ENCODE results near the gene NINL. TPM values are rescaled to one million over a fixed set of nuclear protein-coding genes. Genes with fewer than 3 reads are reported as not detected.

The NINL gene
- total and polyA plus RNA-seq, 7 donors = 2.4 to 19.9 (median 9.6) TPM

DNA sequence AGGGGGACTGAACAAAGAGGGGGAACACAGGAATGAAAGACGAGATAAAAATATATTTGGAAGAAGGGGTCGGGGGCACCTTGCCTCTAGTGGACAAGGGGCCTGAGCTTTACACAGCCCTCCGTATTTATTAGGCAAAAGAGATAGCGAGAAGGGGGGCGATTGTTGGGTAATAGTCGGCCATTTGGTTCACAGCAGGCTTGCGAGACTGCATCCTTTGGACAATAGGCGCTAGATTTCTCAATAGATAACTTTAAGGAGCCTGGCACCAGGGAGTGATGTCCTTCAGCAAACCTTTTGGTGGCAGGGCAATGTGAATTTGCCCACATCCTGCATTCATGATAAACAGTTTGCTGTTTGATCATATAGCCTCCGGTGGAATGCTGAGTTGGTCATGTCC is 41.4 kb upstream of the NINL start:
- Histone ChIP-seq H3K9me3 (no peaks in the 10 kb centered on the region), H3K4me3 (no peak overlapping the region), H3K4me1 (peaks cover 0 to 21% (median 13%) of the 10 kb centered on the region in 4 donors), H3K36me3 (no peaks in the 10 kb centered on the region), H3K27me3 (no peaks in the 10 kb centered on the region), H3K27ac (no peak overlapping the region)
- 88 to 94% methylated on average over 9 of the region's 9 CpGs for WGBS, 2 donors
- TF ChIP-seq EP300 (IDR thresholded peaks at IDR 0.05) (no peak), POLR2AphosphoS5 (IDR thresholded peaks at IDR 0.05) (no peak), POLR2A (IDR thresholded peaks at IDR 0.05) (no peak)
- TF ChIP-seq, protein P1, sequence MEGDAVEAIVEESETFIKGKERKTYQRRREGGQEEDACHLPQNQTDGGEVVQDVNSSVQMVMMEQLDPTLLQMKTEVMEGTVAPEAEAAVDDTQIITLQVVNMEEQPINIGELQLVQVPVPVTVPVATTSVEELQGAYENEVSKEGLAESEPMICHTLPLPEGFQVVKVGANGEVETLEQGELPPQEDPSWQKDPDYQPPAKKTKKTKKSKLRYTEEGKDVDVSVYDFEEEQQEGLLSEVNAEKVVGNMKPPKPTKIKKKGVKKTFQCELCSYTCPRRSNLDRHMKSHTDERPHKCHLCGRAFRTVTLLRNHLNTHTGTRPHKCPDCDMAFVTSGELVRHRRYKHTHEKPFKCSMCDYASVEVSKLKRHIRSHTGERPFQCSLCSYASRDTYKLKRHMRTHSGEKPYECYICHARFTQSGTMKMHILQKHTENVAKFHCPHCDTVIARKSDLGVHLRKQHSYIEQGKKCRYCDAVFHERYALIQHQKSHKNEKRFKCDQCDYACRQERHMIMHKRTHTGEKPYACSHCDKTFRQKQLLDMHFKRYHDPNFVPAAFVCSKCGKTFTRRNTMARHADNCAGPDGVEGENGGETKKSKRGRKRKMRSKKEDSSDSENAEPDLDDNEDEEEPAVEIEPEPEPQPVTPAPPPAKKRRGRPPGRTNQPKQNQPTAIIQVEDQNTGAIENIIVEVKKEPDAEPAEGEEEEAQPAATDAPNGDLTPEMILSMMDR (IDR thresholded peaks at IDR 0.05) = no peak
- intact Hi-C loops (cut with DNase I) = loop anchor here (2.0 to 10.0 kb wide), 2 partner anchors 62 to 592 kb away; no protein-coding TSS in a partner anchor
- DNase-seq = no peak

DNA sequence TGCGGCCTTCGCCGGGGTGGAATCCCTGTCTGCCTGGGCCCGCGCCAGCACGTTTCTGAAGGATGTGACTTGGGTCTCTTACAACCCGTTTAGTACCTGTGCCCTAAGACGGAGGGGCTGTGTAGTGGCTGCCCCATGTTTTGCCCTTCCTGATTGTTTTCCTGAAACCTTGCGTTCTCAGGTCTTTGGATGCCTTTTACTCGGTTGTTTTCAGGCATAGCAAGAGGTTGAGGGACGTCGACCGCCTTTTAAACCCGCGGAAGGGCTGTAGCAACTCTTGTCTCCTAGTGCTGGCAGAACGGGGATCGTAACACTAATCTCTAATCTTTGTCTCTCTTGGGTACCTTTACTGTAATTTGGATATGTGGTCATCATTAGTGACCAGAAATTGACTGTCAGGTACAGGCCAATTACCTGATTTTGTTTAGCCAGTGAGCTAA is 39.2 kb upstream of the NINL start:
- H3K4me1 ChIP-seq = peaks cover 0 to 27% (median 13%) of the 10 kb centered on the region in 4 donors
- no peaks in the 10 kb centered on the region for H3K27me3 ChIP-seq
- DNase-seq = no peak
- peak overlapping the region; percentile 68 to 98 (median 78) for H3K4me3 ChIP-seq
- H3K27ac ChIP-seq = peak overlapping the region; percentile 83 to 97 (median 92)
- WGBS, 2 donors = 44 to 45% methylated on average over 17 of the region's 17 CpGs
- TF ChIP-seq POLR2AphosphoS5 (IDR thresholded peaks at IDR 0.05) (no peak), POLR2A (IDR thresholded peaks at IDR 0.05) (no peak), EP300 (IDR thresholded peaks at IDR 0.05) (no peak)
- no peaks in the 10 kb centered on the region for H3K36me3 ChIP-seq
- no peaks in the 10 kb centered on the region for H3K9me3 ChIP-seq
- intact Hi-C loops (cut with DNase I) = loop anchor here (5.0 to 10.0 kb wide), 3 partner anchors 43 to 590 kb away; no protein-coding TSS in a partner anchor

DNA sequence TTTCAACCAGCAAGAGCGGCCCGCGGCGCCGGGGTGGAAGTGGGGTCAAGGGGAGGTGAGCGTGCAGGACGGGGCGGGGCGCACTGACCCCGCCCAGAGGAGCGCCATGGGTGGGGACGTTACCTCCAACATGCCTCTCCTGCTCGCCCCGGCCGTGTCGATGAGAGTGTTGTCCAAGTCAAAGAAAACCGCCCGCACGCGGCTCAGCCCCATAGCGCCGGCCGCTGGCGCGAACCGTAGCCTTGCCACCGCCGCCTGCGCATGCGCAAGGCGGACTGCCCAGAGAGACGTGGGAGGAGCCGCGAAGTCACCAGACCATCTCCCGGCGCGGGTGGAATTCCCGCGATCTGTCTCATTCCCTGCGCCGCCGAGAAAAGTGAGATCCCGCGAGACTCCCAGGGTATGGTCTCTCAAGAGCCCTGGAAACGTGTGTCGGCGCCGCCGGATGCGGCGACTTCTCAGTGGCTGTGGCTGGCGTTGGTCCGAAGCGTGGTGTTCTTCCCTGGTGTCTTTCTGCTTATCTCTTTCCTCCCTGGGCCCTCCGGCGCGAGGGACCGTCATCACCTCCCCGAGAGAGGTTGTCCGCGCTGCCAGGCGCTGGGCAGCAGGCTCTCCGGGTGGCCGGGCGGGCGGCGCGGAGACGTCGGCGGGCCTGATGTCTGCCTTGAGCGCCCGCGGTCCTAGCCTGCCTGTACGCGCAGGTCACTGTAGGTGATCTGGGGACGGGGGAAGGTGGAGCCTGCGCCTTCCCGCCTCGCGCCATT is 38.6 kb upstream of the NINL start, which contains the start of gene NANP:
NANP (minus strand) TSS at position 279 of the 764 bp plus-strand sequence; CDS start at position 213, 66 bp downstream.
- 0 to 1% methylated on average over 81 of the region's 81 CpGs for WGBS, 2 donors
- intact Hi-C loops (cut with DNase I) = loop anchor here (1.0 to 10.0 kb wide), 6 partner anchors 39 to 589 kb away; partner anchors contain the start of genes NINL and ZNF337
- Histone ChIP-seq H3K27me3 (no peaks in the 10 kb centered on the region), H3K4me3 (peak within 1 kb of the TSS; percentile 68 to 98 (median 78)), H3K4me1 (peaks cover 0 to 28% (median 13%) of the 10 kb centered on the region in 4 donors), H3K27ac (peak within 1 kb of the TSS; percentile 83 to 97 (median 92)), H3K36me3 (no peaks in the 10 kb centered on the region), H3K9me3 (no peaks in the 10 kb centered on the region)
- TF ChIP-seq POLR2A (IDR thresholded peaks at IDR 0.05) = peak; percentile 52 to 65
- TF ChIP-seq POLR2AphosphoS5 (IDR thresholded peaks at IDR 0.05) = peak; percentile 71 to 92 (median 92)
- peak in 1 of 4 donors; percentile 30 for TF ChIP-seq EP300 (IDR thresholded peaks at IDR 0.05)
- TF ChIP-seq, protein P1 (IDR thresholded peaks at IDR 0.05) = no peak
- DNase-seq = peak; percentile 99

DNA sequence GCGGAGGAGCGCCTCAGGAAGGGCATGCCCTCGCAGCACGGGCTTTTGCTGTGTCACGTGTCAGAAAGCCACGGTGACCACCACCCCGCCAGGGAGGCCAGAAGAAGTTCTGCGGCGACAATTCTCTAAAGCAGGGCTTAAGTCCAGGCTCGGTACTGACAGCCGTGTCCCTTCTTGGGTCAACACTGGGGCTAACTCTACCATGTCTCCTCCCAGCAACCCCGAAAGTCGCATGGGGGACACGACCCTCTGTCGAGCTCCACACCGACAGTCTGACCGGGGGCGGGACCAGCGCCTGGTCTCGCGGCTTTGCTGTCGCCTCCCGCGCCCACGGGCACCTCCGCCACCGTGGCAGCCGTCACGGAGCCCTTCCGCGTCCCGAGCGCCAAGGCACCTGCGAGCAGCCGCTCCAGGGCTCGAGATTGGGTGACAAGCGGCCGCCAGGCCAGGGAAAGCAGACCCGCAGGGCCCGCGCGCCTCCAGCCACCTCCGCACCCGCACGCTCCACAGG is 37.9 kb upstream of the NINL start:
- intact Hi-C loops (cut with DNase I) = loop anchor here (1.0 to 10.0 kb wide), 6 partner anchors 38 to 588 kb away; partner anchors contain the start of genes NINL and ZNF337
- TF ChIP-seq POLR2A (IDR thresholded peaks at IDR 0.05) (no peak), POLR2AphosphoS5 (IDR thresholded peaks at IDR 0.05) (no peak), EP300 (IDR thresholded peaks at IDR 0.05) (no peak)
- TF ChIP-seq, protein P1 (IDR thresholded peaks at IDR 0.05) = no peak
- Histone ChIP-seq H3K27me3 (no peaks in the 10 kb centered on the region), H3K4me3 (peak overlapping the region; percentile 68 to 98 (median 78)), H3K9me3 (no peaks in the 10 kb centered on the region), H3K36me3 (no peaks in the 10 kb centered on the region), H3K27ac (peak overlapping the region; percentile 83 to 97 (median 92)), H3K4me1 (peaks cover 0 to 28% (median 13%) of the 10 kb centered on the region in 4 donors)
- peak; percentile 71 for DNase-seq
- 0 to 1% methylated on average over 45 of the region's 45 CpGs for WGBS, 2 donors
